Common myeloid progenitor, CD34-positive (primary cell): Measurements from ENCODE around the gene PTPRD.
A peak's percentile ranks its signal among the peaks of the same experiment; 100 is the strongest.

ENCODE experiments used
- CTCF ChIA-PET: fragments of 350-600 bp; sonication (Branson Sonifier 250); formaldehyde crosslinking; loops from one replicate; lab custom pipeline; 2021; ENCODE audit warnings: antibody characterized with exemption; lab: Charles Lee
- POLR2A ChIA-PET: fragments of 350-600 bp; sonication (Branson Sonifier 250); formaldehyde crosslinking; loops from one replicate; lab custom pipeline; 2021; ENCODE audit warnings: antibody characterized with exemption; lab: Charles Lee
- DNase-seq, 3 donors: peaks; one replicate each; pipeline versions ENCODE4 v3.0.0 to v3.0.0-alpha.2; 2013
- H3K27ac ChIP-seq, 2 experiments: 1 replicate in 1 of 2; 2 replicates in 1 of 2; pipeline ENCODE4 v1.7.0; 2013; ENCODE audit warnings: inconsistent platforms in 2 of 2, low read length in 2 of 2, mild to moderate bottlenecking in 2 of 2, low read depth in 1 of 2, moderate library complexity in 1 of 2; ENCODE audit not compliant: severe bottlenecking in 2 of 2, insufficient read depth in 1 of 2, poor library complexity in 1 of 2
- H3K27me3 ChIP-seq, 5 experiments: replicated peaks in 2 of 5; 1 replicate in 3 of 5; 2 replicates in 2 of 5; pipeline versions ENCODE4 v1.6.1 to v1.7.0; 2013; ENCODE audit warnings: low read length in 4 of 5, mild to moderate bottlenecking in 2 of 5, moderate library complexity in 2 of 5, inconsistent platforms in 1 of 5; ENCODE audit not compliant: insufficient read depth in 5 of 5, control insufficient read depth in 4 of 5
- H3K36me3 ChIP-seq, 4 experiments: 1 replicate in 2 of 4; 2 replicates in 2 of 4; pipeline versions ENCODE4 v1.6.1 to v1.7.0; 2013; ENCODE audit warnings: low read length in 3 of 4, control low read depth in 1 of 4, mild to moderate bottlenecking in 1 of 4; ENCODE audit not compliant: control insufficient read depth in 4 of 4, insufficient read depth in 4 of 4
- H3K4me1 ChIP-seq, 4 experiments: 1 replicate in 3 of 4; 2 replicates in 1 of 4; pipeline versions ENCODE4 v1.6.1 to v1.7.1; 2013; ENCODE audit warnings: low read length in 3 of 4, mild to moderate bottlenecking in 3 of 4, control low read depth in 1 of 4, inconsistent platforms in 1 of 4, moderate library complexity in 1 of 4; ENCODE audit not compliant: control insufficient read depth in 4 of 4, insufficient read depth in 4 of 4; ENCODE audit errors: control extremely low read depth in 1 of 4
- H3K4me3 ChIP-seq, 7 experiments: 1 replicate in 4 of 7; 2 replicates in 3 of 7; pipeline versions ENCODE4 v1.5.1 to v1.7.0; 2013; ENCODE audit warnings: mild to moderate bottlenecking in 7 of 7, low read length in 6 of 7, moderate library complexity in 6 of 7, inconsistent platforms in 2 of 7, low read depth in 2 of 7, control low read depth in 1 of 7; ENCODE audit not compliant: insufficient read depth in 4 of 7, control insufficient read depth in 1 of 7; ENCODE audit errors: extremely low read depth in 1 of 7
- H3K9me3 ChIP-seq, 5 experiments: 1 replicate in 4 of 5; 2 replicates in 1 of 5; pipeline versions ENCODE4 v1.6.1 to v1.7.1; 2013; ENCODE audit warnings: low read length in 4 of 5, mild to moderate bottlenecking in 2 of 5, inconsistent platforms in 1 of 5, low read depth in 1 of 5, moderate library complexity in 1 of 5; ENCODE audit not compliant: control insufficient read depth in 4 of 5, insufficient read depth in 2 of 5; ENCODE audit errors: control extremely low read depth in 1 of 5
- WGBS: methylation state at CpG from one replicate; pipeline ENCODE4 v1.1.5; 2013; ENCODE audit not compliant: insufficient coverage; 5-methylcytosine and 5-hydroxymethylcytosine counted together

PTPRD gene

GRCh38 chr9:8374471-8374870 is 2238.3 kb downstream of the PTPRD start:
- H3K4me1 ChIP-seq, result no peaks in the 10 kb centered on the region
- ChIA-PET CTCF (no interaction called here), POLR2A (no interaction called here)
- H3K9me3 ChIP-seq, result no peaks in the 10 kb centered on the region
- no CpG with 5 or more reads among the region's 3 CpGs for WGBS
- H3K27ac ChIP-seq, result no peak overlapping the region
- no peak for DNase-seq
- H3K27me3 ChIP-seq, result no peaks in the 10 kb centered on the region
- H3K36me3 ChIP-seq, result peaks cover 0 to 3% (median 0%) of the 10 kb centered on the region in 4 experiments
- no peak overlapping the region for H3K4me3 ChIP-seq

- Histone ChIP-seq H3K9me3 (no peaks in the 10 kb centered on the region), H3K27ac (no peak overlapping the region), H3K36me3 (peaks cover 0 to 3% (median 0%) of the 10 kb centered on the region in 4 experiments), H3K4me1 (no peaks in the 10 kb centered on the region), H3K27me3 (no peaks in the 10 kb centered on the region), H3K4me3 (no peak overlapping the region)
- POLR2A ChIA-PET, result no interaction called here
- no CpG with 5 or more reads among the region's 2 CpGs for WGBS
- CTCF ChIA-PET, result no interaction called here
- DNase-seq, result no peak
These were observed 2241.1 kb downstream of the PTPRD start for GRCh38 chr9:8371686-8372085.

- H3K9me3 ChIP-seq, result no peaks in the 10 kb centered on the region
- DNase-seq, result no peak
- ChIA-PET POLR2A (no interaction called here), CTCF (interaction anchor here (1.3 kb wide), 1 partner anchor 9 kb away, joined by 3 read pairs; no protein-coding TSS in a partner anchor)
- H3K27me3 ChIP-seq, result no peaks in the 10 kb centered on the region
- peaks cover 0 to 9% (median 5%) of the 10 kb centered on the region in 4 experiments for H3K4me1 ChIP-seq
- H3K36me3 ChIP-seq, result no peaks in the 10 kb centered on the region
- H3K27ac ChIP-seq, result no peak overlapping the region
- H3K4me3 ChIP-seq, result no peak overlapping the region
- WGBS, result 94% methylated on average over 3 of the region's 3 CpGs
These were observed 2246.5 kb downstream of the PTPRD start for GRCh38 chr9:8366161-8366926.

- no CpG with 5 or more reads among the region's 4 CpGs for WGBS
- POLR2A ChIA-PET, result no interaction called here
- Histone ChIP-seq H3K27ac (no peak overlapping the region), H3K4me1 (peaks cover 0 to 9% (median 5%) of the 10 kb centered on the region in 4 experiments), H3K27me3 (no peaks in the 10 kb centered on the region), H3K36me3 (no peaks in the 10 kb centered on the region), H3K4me3 (no peak overlapping the region), H3K9me3 (no peaks in the 10 kb centered on the region)
- CTCF ChIA-PET, result interaction anchor here (1.3 kb wide), 1 partner anchor 9 kb away, joined by 3 read pairs; no protein-coding TSS in a partner anchor
- DNase-seq, result no peak
These were observed 2247.2 kb downstream of the PTPRD start for GRCh38 chr9:8365466-8366160.

- Histone ChIP-seq H3K27ac (no peak overlapping the region), H3K36me3 (no peaks in the 10 kb centered on the region), H3K4me3 (no peak overlapping the region), H3K9me3 (no peaks in the 10 kb centered on the region), H3K27me3 (no peaks in the 10 kb centered on the region), H3K4me1 (peaks cover 0 to 9% (median 5%) of the 10 kb centered on the region in 4 experiments)
- ChIA-PET CTCF (no interaction called here), POLR2A (no interaction called here)
- peak; percentile 14 to 70 (median 68) for DNase-seq
- WGBS, result 14% methylated on average over 1 of the region's 2 CpGs
These were observed 2247.8 kb downstream of the PTPRD start for GRCh38 chr9:8365029-8365428.

GRCh38 chr9:8364026-8364752 is 2248.6 kb downstream of the PTPRD start:
- H3K9me3 ChIP-seq, result no peaks in the 10 kb centered on the region
- H3K27ac ChIP-seq, result no peak overlapping the region
- no peak for DNase-seq
- WGBS, result 96% methylated on average over 7 of the region's 11 CpGs
- no peak overlapping the region for H3K4me3 ChIP-seq
- CTCF ChIA-PET, result no interaction called here
- H3K27me3 ChIP-seq, result no peaks in the 10 kb centered on the region
- POLR2A ChIA-PET, result no interaction called here
- H3K4me1 ChIP-seq, result peaks cover 0 to 9% (median 5%) of the 10 kb centered on the region in 4 experiments
- no peaks in the 10 kb centered on the region for H3K36me3 ChIP-seq
